Activated gamma-delta T cell treated with Interleukin-2 at 50 U/mL for 16 hours (primary cell): ENCODE data around the gene KDM5A.
"Not testable (repeated sequence)": the region's sequence is repeated elsewhere in the genome, so short reads cannot be mapped to it uniquely, and the experiment has no call there.

Source experiments
- DNase-seq: peaks from one replicate; pipeline ENCODE4 v3.0.0-alpha.2; 2020

The KDM5A gene

DNA sequence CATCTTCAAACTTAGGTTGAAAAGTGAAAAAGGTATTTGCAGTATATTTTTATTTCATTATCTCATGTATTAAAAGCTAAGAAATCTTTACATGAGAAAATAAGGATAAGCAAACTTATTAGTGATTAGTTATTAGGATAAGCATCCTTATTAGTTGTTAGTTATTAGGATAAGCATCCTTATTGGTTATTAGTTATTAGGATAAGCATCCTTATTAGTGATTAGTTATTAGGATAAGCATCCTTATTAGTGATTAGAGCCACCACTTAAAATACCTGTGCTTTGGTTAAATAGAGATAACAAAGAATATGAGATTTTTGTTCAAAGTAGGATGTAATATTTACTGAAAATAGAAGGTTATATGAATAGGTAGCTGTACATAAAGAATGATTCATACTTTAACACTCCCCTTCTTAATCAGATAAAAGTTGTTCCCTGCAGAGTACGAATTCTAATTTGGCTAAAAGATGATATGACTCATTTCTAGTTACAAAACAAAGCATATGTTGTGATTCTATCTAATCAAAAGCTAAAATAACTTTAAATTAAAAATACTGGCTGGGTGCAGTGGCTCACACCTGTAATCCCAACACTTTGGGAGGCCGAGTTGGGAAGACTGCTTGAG lies 56.4 kb downstream of the KDM5A start:
- DNase-seq = no peak

DNA sequence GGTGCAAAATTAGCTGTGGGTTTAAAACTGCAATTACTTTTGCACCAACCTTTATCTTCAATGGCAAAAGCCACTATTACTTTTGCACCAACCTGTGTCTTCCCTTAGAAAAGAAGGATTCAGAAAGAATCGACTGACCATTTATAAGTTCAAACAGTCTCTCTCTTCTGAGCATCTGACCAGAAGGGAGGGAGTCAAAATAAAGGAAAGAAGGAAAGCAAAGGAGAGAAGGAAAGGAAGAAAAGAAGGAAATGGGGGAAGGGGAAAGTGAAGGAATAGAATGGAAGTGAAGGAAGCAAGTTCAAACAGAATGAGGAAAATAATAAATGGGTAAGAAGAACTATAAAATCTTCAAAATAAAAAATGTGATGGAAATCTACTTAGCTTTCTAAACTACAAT lies 57.8 kb downstream of the KDM5A start:
- DNase-seq = no peak

DNA sequence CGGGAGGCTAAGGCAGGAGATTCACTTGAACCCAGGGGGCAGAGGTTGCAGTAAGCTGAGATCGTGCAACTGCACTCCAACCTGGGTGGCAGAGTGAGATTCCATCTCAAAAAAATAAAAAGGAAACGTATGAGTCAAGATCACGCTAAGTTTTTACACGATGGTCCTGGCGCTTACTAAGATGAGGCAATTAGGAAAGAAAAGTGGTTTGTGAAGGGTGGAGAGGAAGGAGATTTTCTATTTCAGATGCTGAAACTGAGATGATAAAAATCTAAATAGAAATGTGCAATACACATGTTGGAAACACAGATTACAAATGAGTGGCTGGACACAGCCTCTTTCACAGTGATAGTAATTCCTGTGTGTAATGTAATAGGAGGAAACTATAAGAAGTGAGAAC lies 63.2 kb downstream of the KDM5A start:
- no peak for DNase-seq

DNA sequence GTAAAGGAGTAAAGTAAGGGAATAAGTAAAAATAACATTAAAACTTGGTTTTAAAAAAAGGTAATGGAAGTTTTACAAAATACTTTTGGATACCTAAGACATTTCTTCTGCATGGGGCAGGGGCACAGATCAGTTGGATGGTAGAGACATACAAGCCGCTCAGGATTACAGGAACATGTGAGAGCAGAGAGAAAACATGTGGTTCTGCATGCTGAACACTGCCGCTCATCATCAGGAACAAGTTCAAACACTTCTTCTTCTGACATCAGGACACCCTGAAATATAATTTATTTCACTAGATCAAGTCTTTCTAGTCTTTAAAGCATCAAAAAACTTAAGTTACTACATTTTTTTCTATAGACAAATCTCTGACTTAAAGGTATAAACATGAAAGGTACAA lies 65.6 kb downstream of the KDM5A start:
- DNase-seq = no peak

DNA sequence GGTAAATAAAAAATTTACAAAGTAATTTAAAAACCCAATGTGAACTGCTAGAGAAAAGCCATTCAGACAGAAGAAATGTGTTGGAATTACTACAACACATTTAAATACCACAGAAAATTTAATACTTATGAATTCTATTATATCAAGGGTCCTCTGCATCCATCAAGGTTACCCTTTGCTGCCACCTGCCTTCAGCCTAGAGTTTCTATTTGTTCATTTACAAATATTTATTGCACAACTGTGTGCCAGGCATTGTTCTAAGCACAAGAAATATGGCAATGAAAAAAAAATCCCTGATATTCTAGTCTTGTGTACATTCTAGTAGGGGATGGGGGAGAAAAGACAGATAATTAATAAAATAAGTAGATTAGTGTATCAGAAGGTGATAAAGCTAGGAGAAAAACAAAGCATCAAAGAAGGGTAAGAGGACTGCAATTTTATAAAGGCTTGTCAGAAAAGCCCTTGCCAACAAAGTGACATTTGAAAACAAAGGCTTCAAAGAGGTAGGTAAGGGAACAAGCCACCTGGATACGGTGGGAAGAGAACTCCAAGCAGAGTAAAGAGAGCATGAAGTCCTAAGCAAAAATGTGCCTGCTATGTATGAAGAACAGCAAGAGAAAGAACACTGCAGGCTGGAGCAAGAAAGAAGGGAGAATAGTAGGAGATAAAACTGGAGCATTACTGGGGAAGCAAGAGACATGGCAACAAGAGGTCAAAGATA lies 67.4 kb downstream of the KDM5A start:
- DNase-seq = no peak

DNA sequence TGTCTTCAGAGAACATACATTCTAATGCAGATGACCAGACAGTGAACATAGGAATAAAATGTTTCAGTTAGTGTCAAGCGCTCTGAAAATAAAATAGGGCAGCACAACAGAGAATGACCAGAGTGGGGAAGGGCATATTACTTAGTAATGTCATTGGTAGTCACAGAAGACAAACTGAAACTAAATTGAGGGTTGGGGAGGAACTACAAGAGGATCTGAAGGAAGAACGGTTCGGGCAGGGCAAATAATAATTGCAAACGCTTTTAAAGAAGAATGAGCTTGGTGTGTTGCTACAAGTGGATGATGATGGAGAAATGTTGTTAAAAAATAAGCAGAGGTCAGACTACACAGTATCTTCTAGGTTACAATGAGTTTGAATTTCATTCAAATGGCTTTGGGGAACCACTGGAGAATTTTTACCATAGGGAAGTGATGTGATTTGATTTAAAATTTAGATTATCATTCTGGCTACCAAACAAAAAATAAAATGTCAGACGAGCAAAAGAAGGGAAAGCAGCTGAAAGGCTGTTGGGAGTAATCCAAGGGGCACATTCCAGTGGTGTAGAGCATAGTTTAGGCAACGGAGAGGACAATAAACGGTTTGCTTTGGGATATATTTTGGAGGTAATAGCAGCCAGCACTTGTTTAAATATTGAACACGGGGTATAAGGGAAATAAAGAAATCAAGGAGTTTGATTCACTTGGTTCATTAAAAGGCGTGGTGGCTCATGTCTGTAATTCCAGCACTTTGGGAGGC lies 70.2 kb downstream of the KDM5A start:
- no peak for DNase-seq

DNA sequence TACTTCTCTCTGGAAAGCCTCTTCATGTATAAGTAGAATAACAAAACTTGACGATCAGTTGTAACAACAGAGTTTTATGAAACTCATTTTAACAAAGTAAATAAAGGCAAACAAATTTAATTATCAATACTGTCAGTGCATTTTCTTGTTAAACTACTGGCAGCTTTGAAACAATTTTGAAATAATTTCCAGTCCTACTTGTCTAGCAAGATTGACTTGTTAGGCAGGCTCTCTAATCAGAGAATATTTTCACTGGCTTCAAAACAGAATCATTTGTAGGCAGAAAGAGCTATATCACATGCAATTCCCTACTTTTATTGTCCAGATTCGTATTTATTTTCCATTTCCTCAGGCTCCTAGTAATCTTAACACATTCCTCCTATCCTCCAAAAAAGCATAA lies 80.6 kb downstream of the KDM5A start:
- DNase-seq = no peak

DNA sequence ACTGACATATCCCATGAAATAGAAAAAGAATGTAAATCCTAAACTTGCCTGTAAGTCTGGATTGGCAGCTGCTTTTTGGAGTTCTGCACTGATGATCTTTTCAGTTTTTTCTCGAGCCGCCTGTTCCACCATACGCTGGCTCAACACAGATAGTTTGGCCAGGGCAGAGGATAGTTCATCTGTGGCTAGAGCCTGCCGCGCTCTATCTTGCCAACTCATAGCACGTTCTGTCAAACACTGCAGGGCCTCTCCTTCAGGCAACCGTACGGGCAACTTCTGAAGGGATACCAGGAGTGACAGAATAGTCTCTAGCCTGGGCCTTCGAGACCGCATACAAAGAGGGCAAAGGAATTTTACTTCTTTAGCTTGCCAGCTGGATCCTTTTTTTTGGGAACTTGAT lies 81.7 kb downstream of the KDM5A start:
- no peak for DNase-seq

DNA sequence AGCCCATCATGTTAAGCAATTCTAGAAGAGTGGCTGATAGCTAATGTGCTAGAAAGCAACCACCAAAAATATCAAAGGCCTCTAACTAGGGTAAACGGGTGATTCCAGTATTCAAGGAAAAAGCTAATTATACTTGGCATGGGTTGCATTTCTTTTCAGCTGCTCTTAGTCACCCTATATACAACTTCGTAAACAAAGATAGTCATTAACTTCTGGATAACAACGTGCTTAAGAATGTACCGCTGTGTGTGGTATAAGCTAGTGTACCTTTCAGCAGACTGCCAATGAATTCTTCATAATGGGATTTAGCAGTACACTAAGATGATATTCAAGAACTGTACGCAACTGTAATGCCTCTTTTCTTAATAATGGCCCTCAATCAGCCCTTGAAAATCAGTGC lies 84.3 kb downstream of the KDM5A start:
- no peak for DNase-seq

DNA sequence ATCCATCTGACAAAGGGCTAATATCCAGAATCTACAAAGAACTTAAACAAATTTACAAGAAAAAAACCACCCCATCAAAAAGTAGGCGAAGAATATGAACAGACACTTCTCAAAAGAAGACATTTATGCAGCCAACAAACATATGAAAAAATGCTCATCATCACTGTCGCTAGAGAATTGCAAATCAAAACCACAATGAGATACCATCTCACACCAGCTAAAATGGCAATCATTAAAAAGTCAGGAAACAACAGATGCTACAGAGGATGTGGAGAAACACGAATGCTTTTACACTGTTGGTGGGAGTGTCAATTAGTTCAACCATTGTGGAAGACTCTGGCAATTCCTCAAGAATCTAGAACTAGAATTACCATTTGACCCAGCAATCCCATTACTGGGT lies 86.4 kb downstream of the KDM5A start:
- DNase-seq = not testable (repeated sequence)

DNA sequence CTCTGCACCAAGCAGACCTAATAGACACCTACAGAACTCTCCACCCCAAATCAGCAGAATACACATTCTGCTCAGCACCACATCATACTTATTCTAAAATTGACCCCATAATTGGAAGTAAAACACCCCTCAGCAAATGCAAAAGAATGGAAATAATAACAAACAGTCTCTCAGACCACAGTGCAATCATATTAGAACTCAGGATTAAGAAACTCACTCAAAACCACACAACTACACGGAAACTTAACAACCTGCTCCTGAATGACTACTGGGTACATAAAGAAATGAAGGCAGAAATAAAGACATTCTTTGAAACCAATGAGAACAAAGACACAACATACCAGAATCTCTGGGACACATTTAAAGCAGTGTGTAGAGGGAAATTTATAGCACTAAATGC lies 89.0 kb downstream of the KDM5A start:
- DNase-seq = not testable (repeated sequence)

DNA sequence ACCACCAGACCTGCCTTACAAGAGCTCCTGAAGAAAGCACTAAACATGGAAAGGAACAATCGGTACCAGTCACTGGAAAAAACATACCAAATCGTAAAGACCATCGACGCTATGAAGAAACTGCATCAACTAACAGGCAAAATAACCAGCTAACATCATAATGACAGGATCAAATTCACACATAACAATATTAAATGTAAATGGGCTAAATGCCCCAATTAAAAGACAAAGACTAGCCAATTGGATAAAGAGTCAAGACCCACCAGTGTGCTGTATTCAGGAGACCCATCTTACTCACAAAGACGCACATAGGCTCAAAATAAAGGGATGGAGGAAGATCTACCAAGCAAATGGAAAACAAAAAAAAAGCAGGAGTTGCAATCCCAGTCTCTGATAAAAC lies 89.6 kb downstream of the KDM5A start:
- not testable (repeated sequence) for DNase-seq

DNA sequence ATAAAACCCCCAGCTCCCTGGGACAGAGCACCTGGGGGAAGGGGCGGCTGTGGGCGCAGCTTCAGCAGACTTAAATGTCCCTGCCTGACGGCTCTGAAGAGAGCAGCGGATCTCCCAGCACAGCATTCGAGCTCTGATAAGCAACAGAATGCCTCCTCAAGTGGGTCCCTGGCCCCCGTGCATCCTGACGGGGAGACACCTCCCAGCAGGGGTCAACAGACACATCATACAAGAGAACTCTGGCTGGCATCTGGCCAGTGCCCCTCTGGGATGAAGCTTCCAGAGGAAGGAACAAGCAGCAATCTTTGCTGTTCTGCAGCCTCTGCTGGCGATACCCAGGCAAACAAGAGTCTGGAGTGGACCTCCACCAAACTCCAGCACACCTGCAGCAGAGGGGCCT lies 91.1 kb downstream of the KDM5A start:
- DNase-seq = not testable (repeated sequence)

DNA sequence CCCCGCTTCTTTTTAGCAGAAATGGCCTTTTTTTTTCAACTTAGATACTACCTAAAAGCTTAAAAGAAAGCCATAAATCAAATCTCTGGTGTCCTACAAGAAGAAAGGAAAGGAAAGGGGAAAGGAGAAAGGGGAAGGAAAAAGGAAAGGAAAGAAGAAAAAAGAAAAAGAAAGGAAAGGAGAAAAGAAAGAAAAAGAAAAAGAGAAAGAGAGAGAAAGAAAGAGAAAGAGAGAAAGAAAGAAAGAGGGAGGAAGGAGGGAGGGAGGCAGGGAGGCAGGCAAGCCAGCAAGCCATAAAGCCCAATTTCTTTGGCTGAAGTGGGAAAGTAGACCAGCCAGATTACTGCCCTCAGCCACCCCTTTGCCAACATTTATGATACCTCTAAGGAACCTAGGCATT lies 94.0 kb downstream of the KDM5A start:
- no peak for DNase-seq

DNA sequence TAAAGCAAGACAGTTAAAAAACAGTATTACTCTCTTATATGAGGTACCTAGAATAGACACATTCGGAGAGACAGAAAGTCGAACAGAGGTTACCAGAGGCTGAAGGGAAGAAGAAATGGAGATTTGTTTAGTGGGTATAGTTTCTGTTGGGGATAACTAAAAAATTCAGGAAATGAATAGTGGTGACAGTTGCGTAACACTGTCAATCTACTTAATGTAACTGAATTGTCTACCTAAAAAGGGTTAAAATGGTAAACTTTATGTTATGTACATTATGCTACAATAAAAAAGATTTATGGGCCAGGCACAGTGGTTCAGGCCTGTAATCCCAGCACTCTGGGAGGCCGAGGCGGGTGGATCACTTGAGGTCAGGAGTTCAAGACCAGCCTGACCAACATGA lies 95.9 kb downstream of the KDM5A start:
- no peak for DNase-seq

DNA sequence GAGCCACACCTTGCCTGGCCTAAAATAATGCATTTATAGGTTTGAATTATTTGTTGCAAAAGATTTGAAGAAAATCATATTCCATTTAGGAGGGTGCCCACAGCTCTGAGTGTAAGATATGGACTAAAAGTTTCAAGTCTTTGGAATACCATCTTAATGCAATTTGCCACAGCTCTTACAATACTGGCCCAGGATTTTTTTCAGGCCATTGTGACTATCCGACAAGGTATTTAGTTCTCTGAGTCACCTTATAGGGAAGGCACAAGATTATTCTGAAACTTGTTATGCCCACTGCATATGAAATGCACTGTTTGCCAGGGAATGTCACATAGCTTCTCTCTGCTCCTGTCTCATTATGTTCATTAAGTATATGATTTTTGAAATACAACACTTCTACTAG lies 96.9 kb downstream of the KDM5A start:
- DNase-seq = no peak

DNA sequence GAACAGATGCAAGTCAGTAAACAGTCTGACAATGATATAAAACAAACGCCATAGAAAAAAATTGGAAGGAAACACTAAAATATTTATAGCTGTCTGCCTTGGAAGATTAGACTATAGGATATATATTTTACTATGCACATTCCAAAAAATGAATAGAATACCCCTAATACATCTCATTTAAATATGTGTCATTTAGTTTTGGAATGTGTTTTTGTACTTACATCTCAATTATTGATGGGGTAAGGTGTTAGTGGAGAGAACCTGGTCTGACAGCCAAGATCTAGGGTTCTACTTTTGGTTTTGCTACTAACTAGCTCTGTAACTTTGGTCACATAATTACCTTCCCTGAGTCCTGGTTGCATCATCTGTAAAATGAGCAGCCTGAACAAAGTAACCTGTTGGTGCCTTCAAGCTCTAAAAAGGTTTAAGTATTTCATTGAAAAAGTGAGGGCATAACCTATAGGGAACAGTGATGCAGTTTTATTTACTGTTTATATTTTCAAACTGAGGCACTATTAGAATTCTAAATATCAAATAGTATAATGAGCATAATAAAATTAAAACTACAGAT lies 97.9 kb downstream of the KDM5A start:
- no peak for DNase-seq

DNA sequence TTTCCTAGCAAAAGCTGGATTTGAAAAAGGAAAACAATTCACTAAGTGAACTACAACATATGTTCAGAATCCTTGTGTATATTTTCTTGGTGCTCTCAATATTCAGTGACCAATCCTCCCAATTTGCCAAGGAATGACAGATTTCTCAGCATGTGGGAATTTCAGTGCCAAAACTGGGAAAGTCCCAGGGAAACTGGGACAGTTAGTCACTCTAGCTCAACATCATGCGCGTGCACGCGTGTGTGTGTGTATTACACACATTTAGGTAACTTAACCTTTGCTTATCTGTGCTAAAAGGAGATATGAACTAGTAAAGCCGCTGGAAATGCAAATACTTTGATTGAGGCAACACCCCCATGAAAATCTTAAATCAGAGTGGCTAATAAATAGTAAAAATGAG lies 100.4 kb downstream of the KDM5A start:
- DNase-seq = no peak

DNA sequence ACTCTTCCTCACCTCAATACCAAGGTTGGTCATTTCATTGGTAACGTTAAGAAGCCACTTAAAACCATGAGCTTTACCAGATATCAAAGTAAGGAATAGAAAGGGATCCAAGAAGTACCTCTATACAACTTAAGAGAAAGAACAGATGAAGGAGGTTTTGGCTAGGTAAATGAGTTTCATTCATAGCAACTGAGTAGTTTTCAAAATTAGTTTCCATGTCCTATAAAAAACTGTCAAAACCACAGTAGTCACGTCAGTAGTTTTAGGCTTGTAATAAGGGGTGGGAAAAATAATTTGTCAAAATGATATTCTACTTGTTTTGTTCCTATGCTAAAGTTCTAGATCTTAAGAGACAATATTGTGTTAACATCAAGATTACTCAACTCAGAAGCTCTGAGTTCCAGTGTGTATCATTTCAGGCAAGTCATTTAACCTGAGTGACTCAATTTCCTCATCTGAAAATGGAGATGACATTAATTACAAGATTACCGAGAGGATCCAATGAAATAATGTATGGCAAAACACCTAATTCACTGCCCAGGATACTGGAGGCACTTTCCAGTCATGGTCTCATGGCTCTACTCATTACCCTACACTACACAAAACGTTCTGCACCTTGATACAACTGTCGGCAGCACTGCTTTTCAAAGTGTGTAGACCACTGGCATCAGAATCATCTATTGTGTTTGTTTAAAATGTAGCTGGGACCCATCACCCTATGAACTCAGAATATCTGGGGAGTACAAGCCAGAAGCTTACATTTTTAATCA lies 102.4 kb downstream of the KDM5A start:
- DNase-seq = no peak

DNA sequence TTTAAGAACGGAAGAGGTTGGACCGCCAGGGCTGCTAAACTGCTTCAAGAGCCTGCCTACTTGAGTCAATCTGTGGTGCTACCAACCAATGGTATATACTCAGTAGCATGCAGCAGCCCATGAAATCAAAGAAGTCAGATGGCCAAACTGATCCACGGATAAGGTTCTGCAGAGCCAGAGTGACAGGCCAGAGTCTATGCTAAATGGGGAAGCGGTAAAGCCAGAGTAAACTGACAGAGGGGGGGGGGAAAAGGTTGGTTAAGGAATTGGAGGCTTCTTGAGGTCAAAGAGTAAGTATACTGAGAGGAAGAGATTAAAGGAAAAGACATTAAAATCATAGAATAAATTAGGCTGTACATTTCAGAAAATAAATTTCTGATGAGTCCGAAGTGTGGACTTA lies 111.1 kb downstream of the KDM5A start:
- no peak for DNase-seq

DNA sequence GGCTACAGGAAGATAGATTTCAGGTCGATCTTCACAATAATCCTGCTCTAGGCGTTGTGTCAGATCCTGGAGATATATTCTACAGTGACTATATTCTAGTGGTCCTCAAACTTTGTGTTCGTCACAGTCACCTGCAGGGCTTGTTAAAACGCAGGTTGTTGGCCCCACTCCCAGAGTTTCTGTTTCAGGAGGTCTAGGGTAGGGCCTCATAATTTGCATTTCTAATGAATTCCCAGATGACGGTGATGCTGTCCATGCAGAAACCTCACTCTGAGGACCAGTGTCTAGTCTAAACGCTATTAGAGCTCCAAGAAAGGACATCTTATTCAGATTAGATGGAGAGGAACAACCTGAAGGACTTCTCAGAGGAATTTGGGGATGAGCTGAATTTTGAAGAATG lies 113.3 kb downstream of the KDM5A start:
- no peak for DNase-seq

DNA sequence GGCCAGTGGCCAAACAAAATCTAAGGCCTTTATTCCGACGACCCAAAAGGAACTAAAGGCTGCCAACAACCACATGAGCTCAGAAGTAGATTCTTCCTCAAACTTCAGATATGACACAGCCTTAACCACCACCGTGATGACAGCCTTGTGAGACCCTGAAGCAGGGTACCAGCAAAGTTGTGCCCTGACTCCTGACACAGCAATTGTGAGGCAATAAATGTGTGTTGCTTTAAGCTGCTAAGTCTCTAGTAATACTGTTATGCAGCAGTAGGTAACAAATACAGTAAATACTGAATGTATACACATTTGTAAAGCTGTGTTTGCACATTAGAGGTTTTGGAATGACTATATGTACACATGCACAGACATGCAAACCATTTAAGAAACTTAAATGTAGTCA lies 115.7 kb downstream of the KDM5A start:
- no peak for DNase-seq

DNA sequence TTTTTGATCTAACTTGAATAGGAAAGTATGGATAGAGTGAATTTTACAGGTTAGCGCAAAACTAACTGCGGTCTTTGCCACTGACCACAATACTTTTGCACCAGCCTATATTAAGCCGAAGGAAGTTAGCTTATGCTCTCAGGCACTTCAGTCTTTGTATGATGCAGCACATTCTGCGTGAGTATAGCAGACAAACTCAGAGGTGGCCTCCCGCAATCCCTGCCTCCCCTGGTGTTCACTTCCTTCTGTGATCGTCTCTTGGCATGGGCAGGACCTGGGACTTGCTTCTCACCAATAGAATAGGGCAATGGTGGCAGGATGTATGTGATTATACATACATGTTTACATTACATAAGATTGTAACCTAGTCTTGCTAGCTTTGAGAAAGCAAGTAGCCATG lies 116.2 kb downstream of the KDM5A start:
- DNase-seq = no peak
